PC-3 (cell line): ENCODE results near the gene FAM151A. TPM values are rescaled to one million over a fixed set of nuclear protein-coding genes. Genes with fewer than 3 reads are reported as not detected.

Source experiments
- ATAC-seq: fragments of 200-7000 bp; cut with Tn5 transposase; 2 replicates; pipeline ENCODE4 v1.9.1; 2020; ENCODE audit warnings: mild to moderate bottlenecking, moderate library complexity
- BruUV-seq: library from RNA; stranded (reverse); fragments of 400-500 nt; replicated peaks from 2 replicates; lab custom pipeline; 2021; lab: Mats Ljungman, UMichigan
- CTCF ChIA-PET: fragments of 300-600 bp; sonication (Branson Sonifier 250); formaldehyde crosslinking; loops from one replicate; lab custom pipeline; 2022; ENCODE audit warnings: antibody characterized with exemption; lab: Charles Lee
- POLR2A ChIA-PET: fragments of 300-600 bp; sonication (Branson Sonifier 250); formaldehyde crosslinking; loops from one replicate; lab custom pipeline; 2022; ENCODE audit warnings: antibody characterized with exemption; ENCODE audit not compliant: unreplicated experiment; lab: Charles Lee
- DNase-seq: peaks from one replicate; pipeline ENCODE4 v3.0.0-alpha.2; 2015
- H2AFZ ChIP-seq: fragments of 300-600 bp; sonication (generic); 2 replicates; pipeline ENCODE4 v1.6.0; 2016; ENCODE audit warnings: antibody characterized with exemption, low read length
- H3F3A ChIP-seq: fragments of 300-600 bp; sonication (generic); one replicate; pipeline ENCODE4 v1.6.0; 2017; ENCODE audit warnings: antibody characterized with exemption, low read length, control low read depth, mild to moderate bottlenecking; ENCODE audit not compliant: unreplicated experiment
- H3K27ac ChIP-seq: fragments of 300-600 bp; sonication (generic); 2 replicates; pipeline ENCODE4 v1.5.1; 2016; ENCODE audit warnings: mild to moderate bottlenecking, low read length
- H3K27me3 ChIP-seq: fragments of 300-600 bp; sonication (generic); 2 replicates; pipeline ENCODE4 v1.6.1; 2016; ENCODE audit warnings: low read length, mixed read lengths
- H3K36me3 ChIP-seq: fragments of 300-600 bp; sonication (generic); 2 replicates; pipeline ENCODE4 v1.6.1; 2016; ENCODE audit warnings: low read depth, mixed run types, low read length, mixed read lengths
- H3K4me1 ChIP-seq: fragments of 300-600 bp; sonication (generic); 2 replicates; pipeline ENCODE4 v1.5.1; 2016; ENCODE audit warnings: low read length; ENCODE audit not compliant: insufficient read depth
- H3K4me2 ChIP-seq: fragments of 300-600 bp; sonication (generic); 2 replicates; pipeline ENCODE4 v1.6.0; 2016; ENCODE audit warnings: low read length
- H3K4me3 ChIP-seq: fragments of 300-600 bp; sonication (generic); 2 replicates; pipeline ENCODE4 v1.5.1; 2016; ENCODE audit warnings: mild to moderate bottlenecking, low read length, mixed read lengths
- H3K79me2 ChIP-seq: fragments of 300-600 bp; sonication (generic); 2 replicates; pipeline ENCODE4 v1.6.1; 2017; ENCODE audit warnings: low read length, mixed read lengths
- H3K9ac ChIP-seq: fragments of 300-600 bp; sonication (generic); 2 replicates; pipeline ENCODE4 v1.6.0; 2016; ENCODE audit warnings: mild to moderate bottlenecking, low read length
- H3K9me2 ChIP-seq: fragments of 300-600 bp; sonication (generic); replicated peaks from 2 replicates; pipeline ENCODE4 v1.6.1; 2016; ENCODE audit warnings: mixed run types, low read length, mixed read lengths
- H3K9me3 ChIP-seq: fragments of 300-600 bp; sonication (generic); 2 replicates; pipeline ENCODE4 v1.6.1; 2016; ENCODE audit warnings: low read length, mixed read lengths
- H4K20me1 ChIP-seq: fragments of 300-600 bp; sonication (generic); 2 replicates; pipeline ENCODE4 v1.6.1; 2016; ENCODE audit warnings: low read length, mixed read lengths
- CTCF ChIP-seq: fragments of 300-600 bp; sonication (generic); conservative IDR thresholded peaks from 2 replicates; pipeline ENCODE4 v1.5.1; 2017; ENCODE audit warnings: antibody characterized with exemption, low read depth, mild to moderate bottlenecking, low read length
- EZH2 ChIP-seq: fragments of 300-600 bp; sonication (generic); IDR thresholded peaks from one replicate; pipeline ENCODE4 v1.6.1; 2017; ENCODE audit warnings: antibody characterized with exemption, mild to moderate bottlenecking, low read length; ENCODE audit not compliant: unreplicated experiment
- EZH2phosphoT487 ChIP-seq: fragments of 300-600 bp; sonication (generic); IDR thresholded peaks from 2 replicates; pipeline ENCODE4 v1.6.1; 2018; ENCODE audit warnings: mild to moderate bottlenecking, antibody characterized with exemption, low read length, borderline replicate concordance
- intact Hi-C: fragments of 100-400 bp; cut with micrococcal nuclease; formaldehyde crosslinking; loops from 2 replicates; pipeline ENCODE4 v1.9.0; 2023
- total RNA-seq: library from RNA; depleted of rRNA; stranded (reverse); fragments of >200 nt; gene quantifications from 2 replicates; pipeline ENCODE4 v1.2.3, GENCODE V29; 2014

FAM151A gene
- total RNA-seq, 1 experiment from 2014 or later, result not detected

- no peak for DNase-seq
- Histone ChIP-seq H4K20me1 (no peaks in the 10 kb centered on the region), H3K36me3 (no peaks in the 10 kb centered on the region), H3K9me2 (no peaks in the 10 kb centered on the region), H3K4me2 (no peak overlapping the region), H3K79me2 (no peaks in the 10 kb centered on the region), H3K9ac (no peak overlapping the region), H3K4me3 (no peak overlapping the region), H2AFZ (no peak overlapping the region), H3K27ac (no peak overlapping the region), H3K9me3 (no peaks in the 10 kb centered on the region), H3K27me3 (no peaks in the 10 kb centered on the region), H3F3A (no peaks in the 10 kb centered on the region), H3K4me1 (no peaks in the 10 kb centered on the region)
- CTCF ChIA-PET, result no interaction called here
- BruUV-seq, result no TSS peak
- POLR2A ChIA-PET, result no interaction called here
- intact Hi-C loops, result no loop called here
- TF ChIP-seq CTCF, result no peak
- no peak for TF ChIP-seq EZH2phosphoT487
- TF ChIP-seq EZH2, result no peak
- no peak for ATAC-seq
These were observed 9.3 kb downstream of the FAM151A start for GRCh38 chr1:54614024-54614423.

- CTCF ChIA-PET, result no interaction called here
- Histone ChIP-seq H3K4me3 (no peak overlapping the region), H3K4me1 (no peaks in the 10 kb centered on the region), H3K27me3 (no peaks in the 10 kb centered on the region), H3K27ac (no peak overlapping the region), H3K9me3 (no peaks in the 10 kb centered on the region), H3K79me2 (no peaks in the 10 kb centered on the region), H2AFZ (no peak overlapping the region), H3K4me2 (no peak overlapping the region), H3K9me2 (no peaks in the 10 kb centered on the region), H3K36me3 (no peaks in the 10 kb centered on the region), H3F3A (no peaks in the 10 kb centered on the region), H4K20me1 (no peaks in the 10 kb centered on the region), H3K9ac (no peak overlapping the region)
- no TSS peak for BruUV-seq
- POLR2A ChIA-PET, result no interaction called here
- no peak for ATAC-seq
- intact Hi-C loops, result no loop called here
- DNase-seq, result no peak
- TF ChIP-seq EZH2phosphoT487 (no peak), CTCF (no peak), EZH2 (no peak)
These were observed 11.7 kb downstream of the FAM151A start for GRCh38 chr1:54611621-54612020.

GRCh38 chr1:54610601-54611580, 12.4 kb downstream of the FAM151A start:
- ChIA-PET CTCF (no interaction called here), POLR2A (no interaction called here)
- BruUV-seq, result no TSS peak
- intact Hi-C loops, result no loop called here
- no peaks in the 10 kb centered on the region for H3K79me2 ChIP-seq
- H4K20me1 ChIP-seq, result no peaks in the 10 kb centered on the region
- no peaks in the 10 kb centered on the region for H3F3A ChIP-seq
- H3K27ac ChIP-seq, result no peak overlapping the region
- no peak for ATAC-seq
- no peaks in the 10 kb centered on the region for H3K27me3 ChIP-seq
- TF ChIP-seq EZH2phosphoT487 (no peak), CTCF (no peak), EZH2 (no peak)
- H3K4me1 ChIP-seq, result no peaks in the 10 kb centered on the region
- H3K4me3 ChIP-seq, result no peak overlapping the region
- H3K9me2 ChIP-seq, result no peaks in the 10 kb centered on the region
- no peak overlapping the region for H3K4me2 ChIP-seq
- no peak overlapping the region for H2AFZ ChIP-seq
- no peaks in the 10 kb centered on the region for H3K9me3 ChIP-seq
- DNase-seq, result no peak
- H3K9ac ChIP-seq, result no peak overlapping the region
- H3K36me3 ChIP-seq, result no peaks in the 10 kb centered on the region
